Measurements from ENCODE around the gene RPTOR.

The RPTOR gene

GRCh38 chr17:80929449-80929848 is 384.8 kb downstream of the RPTOR start:
- TF ChIP-seq CTCF (IDR thresholded peaks at IDR 0.05; ENCODE audit: extremely low read depth, missing control alignments) = no peak
- DNase-seq (ENCODE audit: low spot score) = no peak

- TF ChIP-seq CTCF (IDR thresholded peaks at IDR 0.05; ENCODE audit: extremely low read depth, missing control alignments) = no peak
- no peak for DNase-seq (ENCODE audit: low spot score)
Observed at GRCh38 chr17:80930335-80931279, 386.0 kb downstream of the RPTOR start.

GRCh38 chr17:80931421-80932265 is 387.0 kb downstream of the RPTOR start:
- DNase-seq (ENCODE audit: low spot score) = no peak

GRCh38 chr17:80935526-80935925 is 390.9 kb downstream of the RPTOR start:
- TF ChIP-seq CTCF (IDR thresholded peaks at IDR 0.05; ENCODE audit: extremely low read depth, missing control alignments) = no peak
- DNase-seq (ENCODE audit: low spot score) = no peak

More at GRCh38 chr17:80931421-80932265, 387.0 kb downstream of the RPTOR start:
- TF ChIP-seq CTCF (IDR thresholded peaks at IDR 0.05; ENCODE audit: extremely low read depth, missing control alignments) = no peak

GRCh38 chr17:80936218-80936617 is 391.6 kb downstream of the RPTOR start:
- DNase-seq (ENCODE audit: low spot score) = no peak
- no peak for TF ChIP-seq CTCF (IDR thresholded peaks at IDR 0.05; ENCODE audit: extremely low read depth, missing control alignments)

- TF ChIP-seq CTCF (IDR thresholded peaks at IDR 0.05; ENCODE audit: extremely low read depth, missing control alignments) = no peak
- no peak for DNase-seq (ENCODE audit: low spot score)
Observed at GRCh38 chr17:80936723-80937122, 392.1 kb downstream of the RPTOR start.

Data from GM20000 (cell line).